Activated CD4-positive, alpha-beta T cell treated with anti-CD3 and anti-CD28 coated beads, Interleukin-2, amount 10 ng/mL, durations not matched to agents 24 days and 14 days (primary cell): ENCODE measurements around the gene LPP. TPM values are rescaled to one million over a fixed set of nuclear protein-coding genes. Genes with fewer than 3 reads are reported as not detected.

ENCODE experiments used
- DNase-seq: peaks from one replicate; pipeline ENCODE4 v3.0.0; 2022
- H3K27ac Mint-ChIP-seq: one replicate; pipeline ENCODE4 v1.8.0; 2022; ENCODE audit warnings: mild to moderate bottlenecking, mixed read lengths
- H3K27me3 Mint-ChIP-seq: one replicate; pipeline ENCODE4 v1.8.0; 2022; ENCODE audit warnings: mixed read lengths
- H3K36me3 Mint-ChIP-seq: one replicate; pipeline ENCODE4 v1.8.0; 2022; ENCODE audit warnings: low read depth, mild to moderate bottlenecking, mixed read lengths
- H3K4me1 Mint-ChIP-seq: one replicate; pipeline ENCODE4 v1.8.0; 2021; ENCODE audit warnings: mixed read lengths
- H3K4me3 Mint-ChIP-seq: one replicate; pipeline ENCODE4 v1.8.0; 2022; ENCODE audit warnings: mild to moderate bottlenecking, moderate library complexity, mixed read lengths
- H3K9me3 Mint-ChIP-seq: one replicate; pipeline ENCODE4 v1.8.0; 2021; ENCODE audit warnings: mixed read lengths
- intact Hi-C: fragments of 100-400 bp; cut with micrococcal nuclease; formaldehyde crosslinking; loops from one replicate; pipeline ENCODE4 v1.15.1; 2023
- total RNA-seq: library from RNA; stranded (reverse); gene quantifications from 2 replicates; pipeline ENCODE4 v1.2.3, GENCODE V29; 2022

Gene LPP
- total RNA-seq, 1 donor from 2014 or later = 41.4 TPM

- Mint-ChIP-seq H3K4me3 (no peak overlapping the region), H3K27me3 (no peaks in the 10 kb centered on the region)
- intact Hi-C loops = no loop called here
Measured at GRCh38 chr3:188505151-188505550, 351.2 kb downstream of the LPP start.

GRCh38 chr3:188505911-188506310 lies 352.0 kb downstream of the LPP start:
- H3K27ac Mint-ChIP-seq = no peak overlapping the region
- peaks cover 29% of the 10 kb centered on the region for H3K9me3 Mint-ChIP-seq
- H3K4me1 Mint-ChIP-seq = peaks cover 8% of the 10 kb centered on the region
- DNase-seq = no peak
- peaks cover 37% of the 10 kb centered on the region for H3K36me3 Mint-ChIP-seq
- no peaks in the 10 kb centered on the region for H3K27me3 Mint-ChIP-seq
- no peak overlapping the region for H3K4me3 Mint-ChIP-seq
- intact Hi-C loops = no loop called here

More at GRCh38 chr3:188505151-188505550, 351.2 kb downstream of the LPP start:
- H3K36me3 Mint-ChIP-seq = peaks cover 38% of the 10 kb centered on the region
- DNase-seq = no peak
- H3K9me3 Mint-ChIP-seq = peaks cover 32% of the 10 kb centered on the region
- H3K4me1 Mint-ChIP-seq = peaks cover 8% of the 10 kb centered on the region
- no peak overlapping the region for H3K27ac Mint-ChIP-seq

DNA sequence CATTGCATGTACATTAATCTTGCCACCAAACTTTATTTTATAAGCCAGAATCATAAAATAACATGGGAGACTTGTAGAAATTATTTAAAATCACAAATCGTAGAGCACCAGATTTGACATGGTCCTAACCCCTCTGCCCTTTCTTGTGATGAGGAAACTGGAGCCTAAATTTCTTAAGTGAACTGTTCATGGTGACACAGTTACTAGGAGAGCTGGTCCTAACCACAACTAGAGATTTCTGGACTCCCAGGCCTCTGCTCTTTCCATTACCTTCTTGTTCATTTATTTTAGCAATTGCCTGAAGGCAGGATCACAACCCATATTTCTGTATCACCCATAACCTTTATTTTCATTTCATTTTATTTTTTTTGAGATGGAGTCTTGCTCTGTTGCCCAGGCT lies 352.5 kb downstream of the LPP start:
- no peak for DNase-seq
- no peak overlapping the region for H3K4me3 Mint-ChIP-seq
- H3K36me3 Mint-ChIP-seq = peaks cover 34% of the 10 kb centered on the region
- H3K4me1 Mint-ChIP-seq = peaks cover 8% of the 10 kb centered on the region
- H3K9me3 Mint-ChIP-seq = peaks cover 27% of the 10 kb centered on the region
- no peak overlapping the region for H3K27ac Mint-ChIP-seq
- no peaks in the 10 kb centered on the region for H3K27me3 Mint-ChIP-seq
- intact Hi-C loops = no loop called here

DNA sequence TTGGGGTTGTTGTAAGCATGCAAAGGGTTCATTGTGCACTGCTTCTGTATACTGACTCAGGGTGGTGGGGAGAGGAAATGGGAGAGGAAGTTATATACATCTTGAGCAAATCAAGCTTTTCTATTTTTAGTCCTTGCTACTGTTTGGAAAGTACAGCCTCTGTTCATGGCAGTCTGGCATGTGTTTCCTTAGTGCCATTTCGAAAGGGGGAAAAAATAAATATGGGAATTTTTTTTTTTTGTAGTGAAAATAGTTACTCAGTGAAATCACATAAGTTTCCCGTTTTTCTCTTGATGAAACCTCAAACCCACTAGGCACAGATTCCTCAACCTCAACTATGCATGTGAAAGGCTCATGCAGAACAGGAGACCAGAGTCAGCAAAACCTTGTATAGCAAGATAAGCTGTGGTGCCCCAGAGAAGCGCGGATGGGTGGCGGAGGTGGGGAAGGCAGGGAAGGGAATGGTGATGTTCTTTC lies 353.3 kb downstream of the LPP start:
- H3K27ac Mint-ChIP-seq = no peak overlapping the region
- H3K36me3 Mint-ChIP-seq = peaks cover 29% of the 10 kb centered on the region
- no peak for DNase-seq
- no peak overlapping the region for H3K4me3 Mint-ChIP-seq
- H3K4me1 Mint-ChIP-seq = peaks cover 8% of the 10 kb centered on the region
- H3K9me3 Mint-ChIP-seq = peaks cover 24% of the 10 kb centered on the region
- intact Hi-C loops = no loop called here
- H3K27me3 Mint-ChIP-seq = no peaks in the 10 kb centered on the region

DNA sequence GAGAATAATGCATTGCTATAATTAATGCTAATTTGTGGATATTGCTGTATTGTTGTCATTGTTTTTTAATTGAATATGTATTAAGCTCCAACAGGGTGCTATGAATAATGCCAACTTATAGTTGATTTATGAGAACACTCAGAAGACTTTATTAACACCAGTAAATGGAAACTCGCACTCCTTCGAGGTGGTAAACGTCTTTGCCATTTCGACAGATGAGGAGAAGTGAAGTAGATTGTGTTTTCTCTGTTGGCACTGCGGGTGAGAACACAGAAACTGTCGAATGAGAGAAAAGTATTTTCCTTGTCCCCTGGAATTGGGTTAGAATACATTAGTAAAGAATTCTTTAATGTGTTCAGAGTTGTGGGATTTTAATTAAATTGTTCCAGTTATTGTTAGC lies 354.5 kb downstream of the LPP start:
- Mint-ChIP-seq H3K27me3 (no peaks in the 10 kb centered on the region), H3K4me3 (no peak overlapping the region), H3K27ac (no peak overlapping the region), H3K36me3 (peaks cover 25% of the 10 kb centered on the region), H3K4me1 (peaks cover 8% of the 10 kb centered on the region), H3K9me3 (peaks cover 22% of the 10 kb centered on the region)
- no peak for DNase-seq
- intact Hi-C loops = no loop called here

DNA sequence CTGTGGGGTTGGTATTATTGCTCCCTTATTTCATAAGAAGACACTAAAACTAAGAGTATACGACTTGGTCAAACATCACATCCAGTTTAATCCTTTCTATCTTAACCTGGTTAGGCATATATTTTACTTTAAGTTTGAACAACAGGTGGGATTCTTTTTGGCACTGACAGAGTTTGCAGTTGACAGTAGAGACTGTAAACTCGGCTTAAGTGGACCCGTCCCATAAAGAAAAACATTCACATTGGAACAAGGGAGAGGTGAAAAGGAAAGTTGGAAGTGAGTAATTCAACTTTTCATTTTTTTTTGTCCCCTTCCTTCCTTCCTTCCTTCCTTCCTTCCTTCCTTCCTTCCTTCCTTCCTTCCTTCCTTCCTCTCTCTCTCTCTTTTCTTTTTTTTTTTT lies 355.4 kb downstream of the LPP start:
- peaks cover 18% of the 10 kb centered on the region for H3K9me3 Mint-ChIP-seq

GRCh38 chr3:188510366-188510765 lies 356.4 kb downstream of the LPP start:
- peaks cover 10% of the 10 kb centered on the region for H3K36me3 Mint-ChIP-seq
- peaks cover 8% of the 10 kb centered on the region for H3K4me1 Mint-ChIP-seq
- H3K9me3 Mint-ChIP-seq = peaks cover 14% of the 10 kb centered on the region
- H3K4me3 Mint-ChIP-seq = no peak overlapping the region
- intact Hi-C loops = no loop called here
- H3K27me3 Mint-ChIP-seq = no peaks in the 10 kb centered on the region
- DNase-seq = no peak
- H3K27ac Mint-ChIP-seq = no peak overlapping the region

More for the DNA sequence above, 355.4 kb downstream of the LPP start:
- H3K36me3 Mint-ChIP-seq = peaks cover 17% of the 10 kb centered on the region
- no peak for DNase-seq
- H3K27ac Mint-ChIP-seq = no peak overlapping the region
- H3K4me1 Mint-ChIP-seq = peaks cover 8% of the 10 kb centered on the region
- intact Hi-C loops = no loop called here
- H3K27me3 Mint-ChIP-seq = no peaks in the 10 kb centered on the region
- H3K4me3 Mint-ChIP-seq = no peak overlapping the region

- Mint-ChIP-seq H3K9me3 (peaks cover 12% of the 10 kb centered on the region), H3K4me1 (peaks cover 3% of the 10 kb centered on the region), H3K36me3 (peaks cover 5% of the 10 kb centered on the region), H3K27me3 (no peaks in the 10 kb centered on the region), H3K27ac (no peak overlapping the region), H3K4me3 (no peak overlapping the region)
- DNase-seq = no peak
- intact Hi-C loops = no loop called here
Measured at GRCh38 chr3:188513662-188514328, 359.8 kb downstream of the LPP start.

GRCh38 chr3:188516515-188516914 lies 362.6 kb downstream of the LPP start:
- Mint-ChIP-seq H3K9me3 (peaks cover 11% of the 10 kb centered on the region), H3K27me3 (no peaks in the 10 kb centered on the region), H3K36me3 (peaks cover 3% of the 10 kb centered on the region), H3K4me1 (peaks cover 6% of the 10 kb centered on the region), H3K4me3 (no peak overlapping the region), H3K27ac (no peak overlapping the region)
- no peak for DNase-seq
- intact Hi-C loops = loop anchor here (5.0 kb wide), 1 partner anchor 206 kb away; no protein-coding TSS in a partner anchor

DNA sequence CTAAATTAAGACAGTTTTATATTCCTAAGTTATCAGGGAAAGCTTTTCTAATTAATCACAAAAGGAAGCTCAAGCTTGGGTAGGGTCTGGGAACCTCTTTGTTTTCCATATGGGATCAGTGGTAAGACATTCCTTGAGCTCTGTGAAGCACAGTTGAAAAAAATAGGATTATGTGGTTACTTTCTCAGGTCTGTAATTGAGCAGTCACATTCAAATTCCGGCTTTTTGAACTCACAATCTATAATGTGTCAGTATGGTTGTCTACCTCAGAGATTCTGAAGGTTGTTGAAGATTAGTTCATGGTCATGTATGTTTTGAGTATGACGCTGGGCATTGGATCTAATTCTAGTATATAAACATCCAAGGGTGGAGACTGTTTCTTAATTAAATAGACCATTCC lies 364.5 kb downstream of the LPP start:
- intact Hi-C loops = loop anchor here (5.0 kb wide), 1 partner anchor 204 kb away; no protein-coding TSS in a partner anchor
- Mint-ChIP-seq H3K4me1 (peaks cover 6% of the 10 kb centered on the region), H3K27me3 (no peaks in the 10 kb centered on the region), H3K36me3 (peaks cover 3% of the 10 kb centered on the region), H3K27ac (no peak overlapping the region), H3K4me3 (no peak overlapping the region), H3K9me3 (peaks cover 9% of the 10 kb centered on the region)
- no peak for DNase-seq

GRCh38 chr3:188518835-188519452 lies 365.0 kb downstream of the LPP start:
- no peak for DNase-seq
- intact Hi-C loops = loop anchor here (5.0 kb wide), 1 partner anchor 203 kb away; no protein-coding TSS in a partner anchor
- Mint-ChIP-seq H3K4me3 (no peak overlapping the region), H3K4me1 (peaks cover 6% of the 10 kb centered on the region), H3K27ac (no peak overlapping the region), H3K27me3 (no peaks in the 10 kb centered on the region), H3K9me3 (peaks cover 7% of the 10 kb centered on the region), H3K36me3 (peaks cover 3% of the 10 kb centered on the region)

DNA sequence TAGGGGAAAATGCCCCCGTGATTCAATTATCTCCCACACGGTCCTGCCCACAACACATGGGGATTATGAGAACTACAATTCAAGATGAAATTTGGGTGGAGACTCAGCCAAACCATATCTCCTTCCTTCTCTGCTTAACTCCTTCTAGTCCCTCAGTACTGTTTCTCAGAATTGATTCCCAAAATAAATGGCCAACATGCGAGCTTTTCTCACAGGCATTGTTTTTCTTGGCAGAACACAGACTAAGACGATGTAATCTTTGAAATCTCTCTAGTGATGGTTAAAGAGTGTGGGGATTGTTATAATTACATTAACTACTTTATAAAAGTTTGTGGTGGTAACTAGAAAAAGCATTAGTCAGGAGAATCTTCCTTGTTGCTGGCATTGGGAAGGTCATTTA lies 366.5 kb downstream of the LPP start:
- peaks cover 6% of the 10 kb centered on the region for H3K4me1 Mint-ChIP-seq
- H3K36me3 Mint-ChIP-seq = peaks cover 9% of the 10 kb centered on the region
- H3K9me3 Mint-ChIP-seq = peaks cover 5% of the 10 kb centered on the region
- H3K4me3 Mint-ChIP-seq = no peak overlapping the region
- DNase-seq = no peak
- H3K27ac Mint-ChIP-seq = no peak overlapping the region
- no peaks in the 10 kb centered on the region for H3K27me3 Mint-ChIP-seq
- intact Hi-C loops = no loop called here

DNA sequence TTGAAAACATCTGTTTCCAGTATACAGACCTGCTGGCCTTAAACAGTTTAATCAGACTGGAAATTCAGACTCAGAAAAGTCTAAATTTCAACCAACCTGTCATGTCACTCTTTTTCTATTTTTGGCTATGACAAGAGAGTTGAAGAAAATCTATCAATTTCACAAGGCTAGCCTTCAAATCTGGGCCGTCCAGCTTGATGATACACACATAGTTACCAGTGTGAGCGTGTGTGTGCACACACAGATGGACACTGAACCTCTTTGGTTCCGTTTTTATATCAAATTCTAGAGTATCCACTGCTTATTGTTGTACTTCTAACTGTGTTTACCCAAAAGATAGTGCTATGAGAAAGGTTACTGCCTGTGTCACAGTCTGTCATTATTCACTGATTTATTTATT lies 368.2 kb downstream of the LPP start:
- no peak for DNase-seq
- peaks cover 5% of the 10 kb centered on the region for H3K9me3 Mint-ChIP-seq
- peaks cover 5% of the 10 kb centered on the region for H3K4me1 Mint-ChIP-seq
- intact Hi-C loops = no loop called here
- H3K27ac Mint-ChIP-seq = no peak overlapping the region
- no peaks in the 10 kb centered on the region for H3K27me3 Mint-ChIP-seq
- H3K4me3 Mint-ChIP-seq = no peak overlapping the region
- peaks cover 21% of the 10 kb centered on the region for H3K36me3 Mint-ChIP-seq

DNA sequence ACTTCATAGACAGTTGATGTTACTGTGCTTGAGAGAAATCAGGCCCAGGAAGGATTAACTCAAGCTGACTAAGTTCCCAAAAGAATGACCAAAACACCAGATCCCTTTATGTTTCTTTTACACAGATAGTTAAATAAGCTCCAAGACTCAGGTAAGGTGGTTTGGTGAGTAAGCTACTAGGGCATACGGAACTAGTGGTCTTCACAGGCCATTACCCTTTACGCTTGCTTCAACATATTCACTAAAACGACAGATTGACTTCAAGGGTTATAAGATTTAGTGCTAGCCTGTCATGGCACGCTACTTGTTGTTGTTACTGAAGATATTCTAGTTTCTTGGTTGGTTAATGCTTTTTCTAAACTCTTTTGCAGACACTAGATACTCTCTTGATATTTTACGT lies 369.3 kb downstream of the LPP start:
- H3K27ac Mint-ChIP-seq = no peak overlapping the region
- no peaks in the 10 kb centered on the region for H3K27me3 Mint-ChIP-seq
- DNase-seq = no peak
- no peak overlapping the region for H3K4me3 Mint-ChIP-seq
- H3K36me3 Mint-ChIP-seq = peaks cover 18% of the 10 kb centered on the region
- H3K4me1 Mint-ChIP-seq = peaks cover 5% of the 10 kb centered on the region
- H3K9me3 Mint-ChIP-seq = peaks cover 5% of the 10 kb centered on the region
- intact Hi-C loops = no loop called here
